ENCODE results near the gene ADAMTSL5.
A peak's percentile ranks its signal among the peaks of the same experiment; 100 is the strongest.

Gene ADAMTSL5

GRCh38 chr19:1495051-1495798 is 17.6 kb downstream of the ADAMTSL5 start:
- no peak for DNase-seq

- no peak for DNase-seq
Measured at GRCh38 chr19:1494115-1494815, 18.6 kb downstream of the ADAMTSL5 start.

GRCh38 chr19:1492474-1493006 is 20.3 kb downstream of the ADAMTSL5 start:
- DNase-seq, result no peak

- DNase-seq, result no peak
Measured at GRCh38 chr19:1491849-1492170, 21.0 kb downstream of the ADAMTSL5 start.

- DNase-seq, result no peak
Measured at GRCh38 chr19:1491114-1491848, 21.5 kb downstream of the ADAMTSL5 start, which contains the start of gene REEP6. Gene REEP6 (plus strand): TSS chr19:1491181. CDS start chr19:1491270, 89 bp downstream.

- peak; percentile 95 for DNase-seq
Measured at GRCh38 chr19:1490311-1491113, 22.3 kb downstream of the ADAMTSL5 start, which contains the start of gene PCSK4. Gene PCSK4 (minus strand): TSS chr19:1490350. CDS start chr19:1490346, 4 bp downstream.

- DNase-seq, result no peak
Measured at GRCh38 chr19:1489463-1490310, 23.1 kb downstream of the ADAMTSL5 start.

- DNase-seq, result no peak
Measured at GRCh38 chr19:1488282-1488601, 24.6 kb downstream of the ADAMTSL5 start.

GRCh38 chr19:1487576-1488281 is 25.1 kb downstream of the ADAMTSL5 start:
- no peak for DNase-seq

GRCh38 chr19:1486720-1487575 is 25.9 kb downstream of the ADAMTSL5 start:
- no peak for DNase-seq

GRCh38 chr19:1483979-1484428 is 28.8 kb downstream of the ADAMTSL5 start:
- DNase-seq, result no peak

- DNase-seq, result no peak
Measured at GRCh38 chr19:1483131-1483978, 29.5 kb downstream of the ADAMTSL5 start.

- DNase-seq, result no peak
Measured at GRCh38 chr19:1482361-1483130, 30.3 kb downstream of the ADAMTSL5 start.

GRCh38 chr19:1481893-1482360 is 30.9 kb downstream of the ADAMTSL5 start:
- no peak for DNase-seq

- DNase-seq, result no peak
Measured at GRCh38 chr19:1481224-1481892, 31.5 kb downstream of the ADAMTSL5 start.

- peak; percentile 65 for DNase-seq
Measured at GRCh38 chr19:1478934-1479707, 33.7 kb downstream of the ADAMTSL5 start, which contains the start of gene C19orf25. Gene C19orf25 (minus strand): TSS chr19:1479215. CDS start chr19:1478903, 312 bp downstream.
